DND-41 (cell line): ENCODE results near the gene EXOC4.

Source experiments
- ATAC-seq: fragments of 200-7000 bp; cut with Tn5 transposase; 3 replicates; pipeline ENCODE4 v1.9.1; 2021; ENCODE audit warnings: low read depth; ENCODE audit not compliant: insufficient read depth
- DNase-seq: peaks from one replicate; pipeline ENCODE4 v3.0.0-alpha.2; 2020
- H2AFZ ChIP-seq: 2 replicates; pipeline ENCODE4 v1.6.0; 2012; ENCODE audit warnings: low read depth, low read length
- H3K27ac ChIP-seq: 2 replicates; pipeline ENCODE4 v1.5.1; 2012; ENCODE audit warnings: low read length, inconsistent platforms
- H3K27me3 ChIP-seq: fragments of 200-600 bp; sonication (generic); 2 replicates; pipeline ENCODE4 v1.6.0; 2012; ENCODE audit warnings: low read length, mild to moderate bottlenecking, inconsistent platforms; ENCODE audit not compliant: insufficient read depth, poor library complexity
- H3K36me3 ChIP-seq: 2 replicates; pipeline ENCODE4 v1.5.1; 2012; ENCODE audit warnings: low read length, inconsistent platforms; ENCODE audit not compliant: insufficient read depth
- H3K4me1 ChIP-seq: 2 replicates; pipeline ENCODE4 v1.5.1; 2012; ENCODE audit warnings: mild to moderate bottlenecking, low read length; ENCODE audit not compliant: insufficient read depth
- H3K4me2 ChIP-seq: 2 replicates; pipeline ENCODE4 v1.6.0; 2012; ENCODE audit warnings: mild to moderate bottlenecking, moderate library complexity, low read length, inconsistent platforms; ENCODE audit not compliant: insufficient read depth
- H3K4me3 ChIP-seq, 2 experiments: fragments of 200-600 bp in 1 of 2; shearing (Covaris generic) in 1 of 2; 2 replicates each; pipeline ENCODE4 v1.5.1; 2012 to 2016; ENCODE audit warnings: inconsistent platforms in 2 of 2, low read length in 2 of 2, mild to moderate bottlenecking in 2 of 2, low read depth in 1 of 2, moderate library complexity in 1 of 2
- H3K79me2 ChIP-seq: 2 replicates; pipeline ENCODE4 v1.6.0; 2012; ENCODE audit warnings: low read length, inconsistent platforms; ENCODE audit not compliant: insufficient read depth
- H3K9ac ChIP-seq: 2 replicates; pipeline ENCODE4 v1.6.0; 2012; ENCODE audit warnings: low read depth, mild to moderate bottlenecking, inconsistent platforms, low read length, moderate library complexity
- H3K9me3 ChIP-seq: 2 replicates; pipeline ENCODE4 v1.5.1; 2012; ENCODE audit warnings: low read length, moderate library complexity, mild to moderate bottlenecking, inconsistent platforms; ENCODE audit not compliant: insufficient read depth, severe bottlenecking
- H4K20me1 ChIP-seq: 2 replicates; pipeline ENCODE4 v1.6.0; 2012; ENCODE audit warnings: low read length; ENCODE audit not compliant: insufficient read depth
- EZH2 ChIP-seq: IDR thresholded peaks from 3 replicates; pipeline ENCODE4 v1.6.1; 2012; ENCODE audit warnings: borderline replicate concordance, low read depth, mild to moderate bottlenecking, moderate library complexity, low read length, inconsistent platforms; ENCODE audit not compliant: severe bottlenecking
- TF ChIP-seq, protein P1 (sequence below): IDR thresholded peaks from 2 replicates; pipeline ENCODE4 v1.5.1; 2012; ENCODE audit warnings: borderline replicate concordance, low read length, moderate library complexity, mild to moderate bottlenecking; ENCODE audit not compliant: poor library complexity, severe bottlenecking; ENCODE audit errors: extremely low read depth

Gene EXOC4

DNA sequence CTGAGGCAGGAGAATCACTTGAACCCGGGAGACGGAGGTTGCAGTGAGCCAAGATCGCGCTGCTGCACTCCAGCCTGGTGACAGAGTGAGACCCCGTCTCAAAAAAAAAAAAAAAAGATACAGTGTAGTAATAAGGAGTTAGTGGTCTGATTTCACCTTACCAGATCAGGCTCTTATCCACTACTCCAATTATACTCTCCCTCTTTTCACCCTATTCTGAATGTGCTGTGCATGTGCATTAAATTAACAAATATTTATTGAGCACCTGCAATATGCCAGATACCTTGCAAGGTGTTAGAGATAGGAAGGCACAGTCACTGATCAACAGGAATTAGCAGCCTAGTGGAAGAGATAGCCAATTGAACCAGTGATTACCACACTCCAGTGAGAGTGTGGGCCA is 632.3 kb downstream of the EXOC4 start:
- H3K36me3 ChIP-seq = no peaks in the 10 kb centered on the region
- DNase-seq = no peak
- no peaks in the 10 kb centered on the region for H3K4me1 ChIP-seq
- H3K79me2 ChIP-seq = no peaks in the 10 kb centered on the region
- H3K27ac ChIP-seq = no peak overlapping the region
- no peaks in the 10 kb centered on the region for H4K20me1 ChIP-seq
- no peak overlapping the region for H3K4me3 ChIP-seq
- H3K27me3 ChIP-seq = no peaks in the 10 kb centered on the region
- no peak overlapping the region for H3K4me2 ChIP-seq
- no peak for ATAC-seq
- H3K9ac ChIP-seq = no peak overlapping the region
- no peak for TF ChIP-seq EZH2
- TF ChIP-seq, protein P1, sequence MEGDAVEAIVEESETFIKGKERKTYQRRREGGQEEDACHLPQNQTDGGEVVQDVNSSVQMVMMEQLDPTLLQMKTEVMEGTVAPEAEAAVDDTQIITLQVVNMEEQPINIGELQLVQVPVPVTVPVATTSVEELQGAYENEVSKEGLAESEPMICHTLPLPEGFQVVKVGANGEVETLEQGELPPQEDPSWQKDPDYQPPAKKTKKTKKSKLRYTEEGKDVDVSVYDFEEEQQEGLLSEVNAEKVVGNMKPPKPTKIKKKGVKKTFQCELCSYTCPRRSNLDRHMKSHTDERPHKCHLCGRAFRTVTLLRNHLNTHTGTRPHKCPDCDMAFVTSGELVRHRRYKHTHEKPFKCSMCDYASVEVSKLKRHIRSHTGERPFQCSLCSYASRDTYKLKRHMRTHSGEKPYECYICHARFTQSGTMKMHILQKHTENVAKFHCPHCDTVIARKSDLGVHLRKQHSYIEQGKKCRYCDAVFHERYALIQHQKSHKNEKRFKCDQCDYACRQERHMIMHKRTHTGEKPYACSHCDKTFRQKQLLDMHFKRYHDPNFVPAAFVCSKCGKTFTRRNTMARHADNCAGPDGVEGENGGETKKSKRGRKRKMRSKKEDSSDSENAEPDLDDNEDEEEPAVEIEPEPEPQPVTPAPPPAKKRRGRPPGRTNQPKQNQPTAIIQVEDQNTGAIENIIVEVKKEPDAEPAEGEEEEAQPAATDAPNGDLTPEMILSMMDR = no peak
- no peaks in the 10 kb centered on the region for H3K9me3 ChIP-seq
- no peak overlapping the region for H2AFZ ChIP-seq

DNA sequence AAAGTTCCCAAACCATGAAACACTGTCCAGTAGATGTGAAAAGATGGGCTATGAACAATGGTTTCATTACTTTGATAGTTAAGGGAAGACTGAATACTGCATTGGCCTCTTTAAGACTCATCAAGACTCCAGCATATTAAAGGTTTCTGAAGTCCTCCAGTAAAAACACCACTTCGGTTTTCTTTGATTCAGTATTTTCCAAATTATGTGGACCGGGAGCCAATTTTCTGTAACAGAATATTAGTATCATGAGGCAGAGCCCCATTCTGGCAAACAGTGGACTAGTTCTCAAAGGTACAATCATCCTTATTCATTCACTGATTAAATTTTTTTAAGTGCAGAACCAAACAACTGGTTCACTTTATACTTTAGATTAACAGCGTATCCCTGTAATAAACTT is 633.2 kb downstream of the EXOC4 start:
- Histone ChIP-seq H3K4me2 (no peak overlapping the region), H3K4me3 (no peak overlapping the region), H3K9me3 (no peaks in the 10 kb centered on the region), H3K9ac (no peak overlapping the region), H3K27me3 (no peaks in the 10 kb centered on the region), H3K36me3 (no peaks in the 10 kb centered on the region), H2AFZ (no peak overlapping the region), H3K79me2 (no peaks in the 10 kb centered on the region), H3K27ac (no peak overlapping the region), H4K20me1 (no peaks in the 10 kb centered on the region), H3K4me1 (no peaks in the 10 kb centered on the region)
- TF ChIP-seq, protein P1 = no peak
- ATAC-seq = no peak
- DNase-seq = no peak

DNA sequence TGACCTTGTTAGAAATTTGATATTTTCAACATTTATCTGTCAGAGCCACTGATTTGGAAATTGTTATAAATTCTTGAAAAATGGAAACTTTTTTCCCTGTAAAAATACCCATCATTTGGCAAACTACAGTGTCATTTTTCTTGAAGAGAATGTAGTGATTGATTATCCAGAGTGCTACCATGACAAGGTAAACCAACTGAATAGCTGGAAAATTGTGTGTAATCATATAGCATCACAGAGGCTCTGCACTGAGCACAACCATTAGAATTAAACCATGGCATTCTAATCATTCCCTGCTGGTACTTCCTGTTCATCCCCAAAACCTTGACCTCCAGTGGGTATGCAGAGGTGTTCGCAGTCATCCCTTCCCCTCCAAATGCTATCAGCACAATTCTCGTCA is 633.9 kb downstream of the EXOC4 start:
- Histone ChIP-seq H3K36me3 (no peaks in the 10 kb centered on the region), H3K4me3 (no peak overlapping the region), H2AFZ (no peak overlapping the region), H3K9ac (no peak overlapping the region), H3K27ac (no peak overlapping the region), H3K4me1 (no peaks in the 10 kb centered on the region), H3K27me3 (no peaks in the 10 kb centered on the region), H3K4me2 (no peak overlapping the region), H3K9me3 (no peaks in the 10 kb centered on the region), H3K79me2 (no peaks in the 10 kb centered on the region), H4K20me1 (no peaks in the 10 kb centered on the region)
- DNase-seq = no peak
- ATAC-seq = no peak
- no peak for TF ChIP-seq EZH2
- TF ChIP-seq, protein P1 = no peak

DNA sequence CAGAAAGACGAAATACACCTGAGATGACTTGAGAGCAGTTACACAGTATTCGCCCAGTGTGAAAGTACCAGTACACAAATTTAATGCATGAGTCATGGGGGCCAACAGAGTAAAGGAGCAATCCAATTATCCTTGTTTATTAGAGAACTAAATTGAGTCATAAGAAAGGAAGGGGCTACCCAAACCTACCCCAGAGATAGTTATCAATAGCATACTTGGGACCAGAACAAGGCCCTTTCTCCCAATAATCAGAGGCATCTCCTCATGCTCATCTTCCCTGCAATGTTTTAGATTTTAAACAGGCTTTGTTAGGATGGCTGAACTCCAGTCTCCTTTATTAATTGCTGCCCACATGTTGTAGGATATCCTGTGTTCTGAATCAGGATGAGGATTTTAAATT is 634.6 kb downstream of the EXOC4 start:
- no peak for TF ChIP-seq EZH2
- TF ChIP-seq, protein P1 = no peak
- ATAC-seq (no peak), DNase-seq (no peak)
- Histone ChIP-seq H2AFZ (no peak overlapping the region), H3K9me3 (no peaks in the 10 kb centered on the region), H3K4me3 (no peak overlapping the region), H4K20me1 (no peaks in the 10 kb centered on the region), H3K27me3 (no peaks in the 10 kb centered on the region), H3K4me1 (no peaks in the 10 kb centered on the region), H3K36me3 (no peaks in the 10 kb centered on the region), H3K4me2 (no peak overlapping the region), H3K9ac (no peak overlapping the region), H3K27ac (no peak overlapping the region), H3K79me2 (no peaks in the 10 kb centered on the region)
